Measurements from ENCODE around the gene SLC7A1. TPM values are rescaled to one million over a fixed set of nuclear protein-coding genes. Genes with fewer than 3 reads are reported as not detected.
A peak's percentile ranks its signal among the peaks of the same experiment; 100 is the strongest.

SLC7A1 gene
- total and polyA plus RNA-seq, 2 of the 8 experiments (the other 6 are each of a cell fraction or from before 2014, with no cell fraction given), result 26.8 to 114 TPM

DNA sequence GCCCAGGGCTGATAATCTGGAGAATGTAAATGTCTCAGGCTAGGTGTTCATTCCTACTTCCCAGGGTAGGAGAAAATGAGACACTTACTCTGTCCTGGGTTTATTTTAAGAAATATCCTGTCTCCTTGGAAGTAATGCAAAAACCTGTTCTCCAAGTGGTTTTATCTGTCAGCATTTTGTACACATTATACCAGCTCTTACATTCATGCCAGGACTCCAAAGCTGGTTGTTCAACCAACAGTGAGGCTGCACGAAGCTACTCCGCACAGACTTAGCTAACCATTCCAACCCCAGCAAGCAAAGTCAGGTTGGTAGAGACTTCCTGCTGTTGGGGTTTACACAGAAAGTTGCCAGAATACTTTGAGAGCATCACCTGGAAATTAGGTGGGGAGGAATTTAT, 55.6 kb downstream of the SLC7A1 start:
- Histone ChIP-seq H3K79me1 (ENCODE audit: low read depth, low read length) (peaks cover 28% of the 10 kb centered on the region), H3K56ac (replicated peaks; ENCODE audit: insufficient read length, low read depth, low read length) (no peak overlapping the region), H4K5ac (ENCODE audit: insufficient read length, low read depth, low read length) (no peak overlapping the region), H4K8ac (ENCODE audit: extremely low read depth, insufficient read depth, low read length) (no peak overlapping the region), H2BK15ac (ENCODE audit: low read length) (no peak overlapping the region), H3K79me2 (ENCODE audit: control insufficient read depth in 1 of 2, insufficient read depth in 2 of 2, low read length in 2 of 2) (peaks cover 0 to 88% of the 10 kb centered on the region in 2 experiments), H3K9me3 (ENCODE audit: insufficient read depth in 2 of 2, low read depth in 1 of 2, low read length in 1 of 2) (no peaks in the 10 kb centered on the region), H2BK5ac (ENCODE audit: low read depth, low read length) (peak overlapping the region; percentile 35; the same call in 1 of the 2 replicates), H2AK5ac (ENCODE audit: low read depth, low read length) (no peak overlapping the region), H4K20me1 (replicated peaks in 1 of 2; ENCODE audit: control insufficient read depth in 1 of 2, insufficient read depth in 2 of 2, low read length in 2 of 2) (peaks cover 20 to 25% of the 10 kb centered on the region in 2 experiments), H3K23me2 (ENCODE audit: low read depth, low read length) (no peaks in the 10 kb centered on the region), H3K14ac (ENCODE audit: insufficient read length) (no peak overlapping the region), H3K4me3 (ENCODE audit: extremely low read depth in 1 of 4, insufficient read depth in 2 of 4, low read depth in 3 of 4, low read length in 4 of 4) (no peak overlapping the region), H3K4me1 (replicated peaks in 1 of 4; ENCODE audit: control insufficient read depth in 3 of 4, insufficient read depth in 4 of 4, low read length in 3 of 4) (peaks cover 2 to 13% (median 8%) of the 10 kb centered on the region in 4 experiments; a peak in 6 of 7 replicates), H3K36me3 (ENCODE audit: control insufficient read depth in 2 of 4, insufficient read depth in 4 of 4, low read length in 3 of 4) (peaks cover 0 to 20% (median 4%) of the 10 kb centered on the region in 4 experiments; a peak in 4 of 8 replicates), H3K4ac (replicated peaks; ENCODE audit: insufficient read length, low read depth, low read length) (no peak overlapping the region), H3K4me2 (ENCODE audit: insufficient read depth in 1 of 2, low read depth in 2 of 2, low read length in 2 of 2) (no peak overlapping the region), H3K9ac (replicated peaks in 1 of 4; ENCODE audit: extremely low read depth in 1 of 4, low read depth in 3 of 4, low read length in 3 of 4) (no peak overlapping the region), H2BK12ac (ENCODE audit: low read depth, low read length) (no peak overlapping the region), H3K18ac (ENCODE audit: extremely low read depth, low read length) (no peak overlapping the region), H2BK120ac (replicated peaks; ENCODE audit: low read depth, low read length) (no peak overlapping the region), H2AFZ (ENCODE audit: low read length) (no peak overlapping the region), H3K23ac (ENCODE audit: insufficient read length) (no peak overlapping the region), H4K91ac (replicated peaks; ENCODE audit: insufficient read length, low read length) (no peak overlapping the region), H2BK20ac (ENCODE audit: low read length) (no peak overlapping the region), H3K27me3 (replicated peaks in 1 of 4; ENCODE audit: control insufficient read depth in 3 of 4, extremely low read depth in 1 of 4, insufficient read depth in 3 of 4, low read length in 3 of 4) (no peaks in the 10 kb centered on the region), H3K27ac (ENCODE audit: low read depth, low read length) (no peak overlapping the region)
- TF ChIP-seq CEBPB (IDR thresholded peaks at IDR 0.05; ENCODE audit: low read depth, low read length) (no peak), ATF2 (IDR thresholded peaks at IDR 0.05; ENCODE audit: low read length) (no peak), KDM4A (IDR thresholded peaks at IDR 0.05; ENCODE audit: low read depth, low read length, severe bottlenecking) (no peak), ASH2L (IDR thresholded peaks at IDR 0.05; ENCODE audit: low read length) (no peak), POLR2AphosphoS5 (IDR thresholded peaks at IDR 0.05; ENCODE audit: low read depth, low read length) (no peak), BACH1 (IDR thresholded peaks at IDR 0.05; ENCODE audit: low read length) (no peak), SP4 (IDR thresholded peaks at IDR 0.05; ENCODE audit: low read length) (no peak), JUN (IDR thresholded peaks at IDR 0.05; ENCODE audit: low read depth, low read length) (no peak), TAF1 (IDR thresholded peaks at IDR 0.05; ENCODE audit: low read depth, low read length) (no peak)
- TF ChIP-seq, protein P1, sequence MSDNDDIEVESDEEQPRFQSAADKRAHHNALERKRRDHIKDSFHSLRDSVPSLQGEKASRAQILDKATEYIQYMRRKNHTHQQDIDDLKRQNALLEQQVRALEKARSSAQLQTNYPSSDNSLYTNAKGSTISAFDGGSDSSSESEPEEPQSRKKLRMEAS (IDR thresholded peaks at IDR 0.05), result no peak
- DNase-seq (ENCODE audit: low read depth in 1 of 2, low spot score in 2 of 2) (no peak), FAIRE-seq (no peak)
- ChIA-PET CTCF (ENCODE audit: partially characterized antibody) (interaction anchor here (0.9 to 3.8 kb wide), 2 partner anchors 31 to 168 kb away, joined by 3 to 16 read pairs; no protein-coding TSS in a partner anchor), POLR2A (ENCODE audit: partially characterized antibody) (interaction anchor here (1.1 to 1.8 kb wide), 2 partner anchors 12 to 32 kb away, joined by 3 to 5 read pairs; no protein-coding TSS in a partner anchor)
- 74% methylated on average over 2 of the region's 2 CpGs; no CpG with 5 or more reads in 1 of the 2 experiments for WGBS, 2 experiments (ENCODE audit: extremely low coverage in 1 of 2, insufficient coverage in 1 of 2, insufficient read length in 1 of 2, insufficient replicate concordance in 2 of 2, low coverage in 1 of 2, low lambda C conversion rate in 2 of 2, missing lambda C conversion rate in 1 of 2)

All from H1 (cell line).